ENCODE measurements around the gene CLMN.
"Not testable (repeated sequence)": the region's sequence is repeated elsewhere in the genome, so short reads cannot be mapped to it uniquely, and the experiment has no call there.

Gene CLMN

GRCh38 chr14:95183532-95184412 is 135.9 kb downstream of the CLMN start:
- no peak for DNase-seq (ENCODE audit: low read depth in 1 of 2, low spot score in 1 of 2)
- TF ChIP-seq JUND (IDR thresholded peaks at IDR 0.05; ENCODE audit: low read depth) = no peak
- in situ Hi-C loops (cut with HindIII; ENCODE audit: low pct_unique_long_range_greater_than_20kb, low sequenced_read_pairs) = no loop called here

- DNase-seq (ENCODE audit: low read depth in 1 of 2, low spot score in 1 of 2) = no peak
- in situ Hi-C loops (cut with HindIII; ENCODE audit: low pct_unique_long_range_greater_than_20kb, low sequenced_read_pairs) = no loop called here
- TF ChIP-seq JUND (IDR thresholded peaks at IDR 0.05; ENCODE audit: low read depth) = no peak
Observed at GRCh38 chr14:95183082-95183481, 136.6 kb downstream of the CLMN start.

- no peak for TF ChIP-seq JUND (IDR thresholded peaks at IDR 0.05; ENCODE audit: low read depth)
- in situ Hi-C loops (cut with HindIII; ENCODE audit: low pct_unique_long_range_greater_than_20kb, low sequenced_read_pairs) = no loop called here
- no peak for DNase-seq (ENCODE audit: low read depth in 1 of 2, low spot score in 1 of 2)
Observed at GRCh38 chr14:95182379-95182778, 137.3 kb downstream of the CLMN start.

- TF ChIP-seq JUND (IDR thresholded peaks at IDR 0.05; ENCODE audit: low read depth) = no peak
- in situ Hi-C loops (cut with HindIII; ENCODE audit: low pct_unique_long_range_greater_than_20kb, low sequenced_read_pairs) = no loop called here
Observed at GRCh38 chr14:95180966-95181741, 138.6 kb downstream of the CLMN start.

GRCh38 chr14:95175670-95176069 is 144.0 kb downstream of the CLMN start:
- in situ Hi-C loops (cut with HindIII; ENCODE audit: low pct_unique_long_range_greater_than_20kb, low sequenced_read_pairs); DNase-seq (ENCODE audit: low read depth in 1 of 2, low spot score in 1 of 2): not testable (repeated sequence)

More at GRCh38 chr14:95180966-95181741, 138.6 kb downstream of the CLMN start:
- DNase-seq (ENCODE audit: low read depth in 1 of 2, low spot score in 1 of 2) = no peak

GRCh38 chr14:95174184-95174792 is 145.4 kb downstream of the CLMN start:
- in situ Hi-C loops (cut with HindIII; ENCODE audit: low pct_unique_long_range_greater_than_20kb, low sequenced_read_pairs) = no loop called here
- TF ChIP-seq JUND (IDR thresholded peaks at IDR 0.05; ENCODE audit: low read depth) = no peak
- DNase-seq (ENCODE audit: low read depth in 1 of 2, low spot score in 1 of 2) = no peak

GRCh38 chr14:95173518-95173917 is 146.2 kb downstream of the CLMN start:
- in situ Hi-C loops (cut with HindIII; ENCODE audit: low pct_unique_long_range_greater_than_20kb, low sequenced_read_pairs) = no loop called here
- TF ChIP-seq JUND (IDR thresholded peaks at IDR 0.05; ENCODE audit: low read depth) = no peak
- DNase-seq (ENCODE audit: low read depth in 1 of 2, low spot score in 1 of 2) = no peak

GRCh38 chr14:95167177-95167576 is 152.5 kb downstream of the CLMN start:
- in situ Hi-C loops (cut with HindIII; ENCODE audit: low pct_unique_long_range_greater_than_20kb, low sequenced_read_pairs) = no loop called here
- no peak for DNase-seq (ENCODE audit: low read depth in 1 of 2, low spot score in 1 of 2)
- TF ChIP-seq JUND (IDR thresholded peaks at IDR 0.05; ENCODE audit: low read depth) = no peak

- in situ Hi-C loops (cut with HindIII; ENCODE audit: low pct_unique_long_range_greater_than_20kb, low sequenced_read_pairs) = no loop called here
- DNase-seq (ENCODE audit: low read depth in 1 of 2, low spot score in 1 of 2) = no peak
- no peak for TF ChIP-seq JUND (IDR thresholded peaks at IDR 0.05; ENCODE audit: low read depth)
Observed at GRCh38 chr14:95165517-95165916, 154.2 kb downstream of the CLMN start.

GRCh38 chr14:95164506-95164905 is 155.2 kb downstream of the CLMN start:
- TF ChIP-seq JUND (IDR thresholded peaks at IDR 0.05; ENCODE audit: low read depth) = no peak
- in situ Hi-C loops (cut with HindIII; ENCODE audit: low pct_unique_long_range_greater_than_20kb, low sequenced_read_pairs) = no loop called here
- no peak for DNase-seq (ENCODE audit: low read depth in 1 of 2, low spot score in 1 of 2)

- DNase-seq (ENCODE audit: low read depth in 1 of 2, low spot score in 1 of 2) = no peak
- in situ Hi-C loops (cut with HindIII; ENCODE audit: low pct_unique_long_range_greater_than_20kb, low sequenced_read_pairs) = no loop called here
- TF ChIP-seq JUND (IDR thresholded peaks at IDR 0.05; ENCODE audit: low read depth) = no peak
Observed at GRCh38 chr14:95163666-95164065, 156.0 kb downstream of the CLMN start.

GRCh38 chr14:95163132-95163531 is 156.6 kb downstream of the CLMN start:
- no peak for TF ChIP-seq JUND (IDR thresholded peaks at IDR 0.05; ENCODE audit: low read depth)
- in situ Hi-C loops (cut with HindIII; ENCODE audit: low pct_unique_long_range_greater_than_20kb, low sequenced_read_pairs) = no loop called here
- DNase-seq (ENCODE audit: low read depth in 1 of 2, low spot score in 1 of 2) = no peak

GRCh38 chr14:95162641-95163040 is 157.1 kb downstream of the CLMN start:
- in situ Hi-C loops (cut with HindIII; ENCODE audit: low pct_unique_long_range_greater_than_20kb, low sequenced_read_pairs) = no loop called here
- TF ChIP-seq JUND (IDR thresholded peaks at IDR 0.05; ENCODE audit: low read depth) = no peak
- DNase-seq (ENCODE audit: low read depth in 1 of 2, low spot score in 1 of 2) = no peak

Data from T47D (cell line).